NCI-H1436 treated with DMSO at 0.1 percent for 48 hours (cell line): ENCODE measurements around the gene ST6GALNAC3.
A peak's percentile ranks its signal among the peaks of the same experiment; 100 is the strongest.
"Not testable (repeated sequence)": the region's sequence is repeated elsewhere in the genome, so short reads cannot be mapped to it uniquely, and the experiment has no call there.

Experiments
- DNase-seq: peaks from one replicate; lab custom pipeline; 2025; lab: John Stamatoyannopoulos, UW

The ST6GALNAC3 gene

GRCh38 chr1:76190749-76191424, 116.3 kb downstream of the ST6GALNAC3 start:
- DNase-seq, result no peak

- no peak for DNase-seq
Measured at GRCh38 chr1:76191561-76191960, 117.0 kb downstream of the ST6GALNAC3 start.

GRCh38 chr1:76198452-76198851, 123.9 kb downstream of the ST6GALNAC3 start:
- no peak for DNase-seq

- DNase-seq, result no peak
Measured at GRCh38 chr1:76202670-76203069, 128.1 kb downstream of the ST6GALNAC3 start.

- no peak for DNase-seq
Measured at GRCh38 chr1:76203127-76203526, 128.6 kb downstream of the ST6GALNAC3 start.

GRCh38 chr1:76209238-76209637, 134.7 kb downstream of the ST6GALNAC3 start:
- no peak for DNase-seq

- DNase-seq, result no peak
Measured at GRCh38 chr1:76209648-76210047, 135.1 kb downstream of the ST6GALNAC3 start.

GRCh38 chr1:76210160-76210559, 135.6 kb downstream of the ST6GALNAC3 start:
- DNase-seq, result no peak

- no peak for DNase-seq
Measured at GRCh38 chr1:76218888-76219287, 144.3 kb downstream of the ST6GALNAC3 start.

- no peak for DNase-seq
Measured at GRCh38 chr1:76219366-76219818, 144.8 kb downstream of the ST6GALNAC3 start.

GRCh38 chr1:76224752-76225151, 150.2 kb downstream of the ST6GALNAC3 start:
- no peak for DNase-seq

GRCh38 chr1:76225526-76225925, 151.0 kb downstream of the ST6GALNAC3 start:
- DNase-seq, result no peak

- DNase-seq, result no peak
Measured at GRCh38 chr1:76227621-76228020, 153.1 kb downstream of the ST6GALNAC3 start.

GRCh38 chr1:76229279-76230005, 154.9 kb downstream of the ST6GALNAC3 start:
- no peak for DNase-seq

GRCh38 chr1:76230842-76231281, 156.3 kb downstream of the ST6GALNAC3 start:
- no peak for DNase-seq

- no peak for DNase-seq
Measured at GRCh38 chr1:76231320-76231719, 156.8 kb downstream of the ST6GALNAC3 start.

- DNase-seq, result no peak
Measured at GRCh38 chr1:76232666-76233065, 158.1 kb downstream of the ST6GALNAC3 start.

- DNase-seq, result no peak
Measured at GRCh38 chr1:76234061-76234460, 159.5 kb downstream of the ST6GALNAC3 start.

GRCh38 chr1:76237211-76237610, 162.7 kb downstream of the ST6GALNAC3 start:
- DNase-seq, result no peak

GRCh38 chr1:76238094-76238628, 163.6 kb downstream of the ST6GALNAC3 start:
- no peak for DNase-seq

GRCh38 chr1:76239470-76239918, 164.9 kb downstream of the ST6GALNAC3 start:
- peak; percentile 15 for DNase-seq

- DNase-seq, result no peak
Measured at GRCh38 chr1:76240316-76240715, 165.8 kb downstream of the ST6GALNAC3 start.

GRCh38 chr1:76242587-76242986, 168.0 kb downstream of the ST6GALNAC3 start:
- DNase-seq, result not testable (repeated sequence)
